ENCODE measurements around the gene ABCG8.
"Not testable (repeated sequence)": the region's sequence is repeated elsewhere in the genome, so short reads cannot be mapped to it uniquely, and the experiment has no call there.

The ABCG8 gene

GRCh38 chr2:43874776-43875451, 36.1 kb downstream of the ABCG8 start:
- no peak for DNase-seq

- DNase-seq: peak; percentile 50
Measured at GRCh38 chr2:43877782-43878464, 39.2 kb downstream of the ABCG8 start.

GRCh38 chr2:43879261-43879660, 40.5 kb downstream of the ABCG8 start:
- no peak for DNase-seq

GRCh38 chr2:43880471-43880870, 41.7 kb downstream of the ABCG8 start:
- no peak for DNase-seq

- DNase-seq: no peak
Measured at GRCh38 chr2:43880952-43881351, 42.2 kb downstream of the ABCG8 start.

- no peak for DNase-seq
Measured at GRCh38 chr2:43882312-43882711, 43.5 kb downstream of the ABCG8 start.

- no peak for DNase-seq
Measured at GRCh38 chr2:43884689-43885088, 45.9 kb downstream of the ABCG8 start.

GRCh38 chr2:43885132-43885632, 46.4 kb downstream of the ABCG8 start:
- DNase-seq: no peak

- no peak for DNase-seq
Measured at GRCh38 chr2:43887176-43887575, 48.4 kb downstream of the ABCG8 start.

- no peak for DNase-seq
Measured at GRCh38 chr2:43889416-43889815, 50.6 kb downstream of the ABCG8 start.

- DNase-seq: no peak
Measured at GRCh38 chr2:43890855-43891254, 52.1 kb downstream of the ABCG8 start.

GRCh38 chr2:43894743-43895142, 56.0 kb downstream of the ABCG8 start:
- DNase-seq: no peak

- DNase-seq: no peak
Measured at GRCh38 chr2:43896906-43897305, 58.1 kb downstream of the ABCG8 start.

- DNase-seq: no peak
Measured at GRCh38 chr2:43897492-43897891, 58.7 kb downstream of the ABCG8 start.

- DNase-seq: no peak
Measured at GRCh38 chr2:43898134-43898837, 59.5 kb downstream of the ABCG8 start.

- no peak for DNase-seq
Measured at GRCh38 chr2:43898838-43899346, 60.1 kb downstream of the ABCG8 start.

- DNase-seq: no peak
Measured at GRCh38 chr2:43899589-43899988, 60.8 kb downstream of the ABCG8 start.

- no peak for DNase-seq
Measured at GRCh38 chr2:43905371-43905803, 66.6 kb downstream of the ABCG8 start.

GRCh38 chr2:43905871-43906270, 67.1 kb downstream of the ABCG8 start:
- no peak for DNase-seq

GRCh38 chr2:43906448-43907109, 67.8 kb downstream of the ABCG8 start:
- no peak for DNase-seq

GRCh38 chr2:43911136-43911790, 72.5 kb downstream of the ABCG8 start:
- not testable (repeated sequence) for DNase-seq

GRCh38 chr2:43924463-43924862, 85.7 kb downstream of the ABCG8 start:
- no peak for DNase-seq
